GM23338 (cell line): ENCODE results near the gene DDX39B. TPM values are rescaled to one million over a fixed set of nuclear protein-coding genes. Genes with fewer than 3 reads are reported as not detected.

Experiments
- ATAC-seq: fragments of 200-7000 bp; cut with Tn5 transposase; 3 replicates; pipeline ENCODE4 v1.9.1; 2020
- DNase-seq: peaks from one replicate; pipeline ENCODE4 v3.0.0-alpha.2; 2015; ENCODE audit warnings: low spot score
- H2AFZ ChIP-seq: fragments of 200-600 bp; sonication (generic); 2 replicates; pipeline ENCODE4 v1.8.0; 2016; ENCODE audit warnings: antibody characterized with exemption, mild to moderate bottlenecking, moderate library complexity
- H3F3A ChIP-seq: fragments of 200-600 bp; sonication (generic); replicated peaks from 2 replicates; pipeline ENCODE4 v1.8.0; 2017; ENCODE audit warnings: antibody characterized with exemption, mixed run types, low read depth
- H3K27ac ChIP-seq: fragments of 200-600 bp; sonication (generic); 2 replicates; pipeline ENCODE4 v1.6.1; 2016; ENCODE audit warnings: low read depth
- H3K27me3 ChIP-seq: fragments of 200-600 bp; sonication (generic); 2 replicates; pipeline ENCODE4 v1.8.0; 2016; ENCODE audit warnings: mild to moderate bottlenecking, mixed run types, moderate library complexity; ENCODE audit not compliant: insufficient read depth
- H3K36me3 ChIP-seq: fragments of 200-600 bp; sonication (generic); 2 replicates; pipeline ENCODE4 v1.8.0; 2016; ENCODE audit warnings: mild to moderate bottlenecking; ENCODE audit not compliant: insufficient read depth
- H3K4me1 ChIP-seq: fragments of 200-600 bp; sonication (generic); 2 replicates; pipeline ENCODE4 v1.8.0; 2016; ENCODE audit warnings: mild to moderate bottlenecking, moderate library complexity; ENCODE audit not compliant: insufficient read depth
- H3K4me2 ChIP-seq: fragments of 200-600 bp; sonication (generic); 2 replicates; pipeline ENCODE4 v1.7.1; 2017; ENCODE audit warnings: mixed run types
- H3K4me3 ChIP-seq: fragments of 200-600 bp; sonication (generic); 2 replicates; pipeline ENCODE4 v1.6.1; 2016; ENCODE audit warnings: mixed run types
- H3K79me2 ChIP-seq: fragments of 200-600 bp; sonication (generic); replicated peaks from 2 replicates; pipeline ENCODE4 v1.8.0; 2017; ENCODE audit warnings: mild to moderate bottlenecking; ENCODE audit not compliant: insufficient read depth
- H3K9me2 ChIP-seq: fragments of 200-600 bp; sonication (generic); 2 replicates; pipeline ENCODE4 v1.8.0; 2017; ENCODE audit not compliant: insufficient read depth
- H4K20me1 ChIP-seq: fragments of 200-600 bp; sonication (generic); replicated peaks from 2 replicates; pipeline ENCODE4 v1.8.0; 2017; ENCODE audit warnings: mild to moderate bottlenecking; ENCODE audit not compliant: insufficient read depth
- H3K27ac Mint-ChIP-seq: 2 replicates; pipeline ENCODE4 v1.8.0; 2020; ENCODE audit warnings: inconsistent platforms, mild to moderate bottlenecking, moderate library complexity, mixed read lengths
- H3K27me3 Mint-ChIP-seq: 3 replicates; pipeline ENCODE4 v1.8.0; 2022; ENCODE audit warnings: low read depth, mild to moderate bottlenecking, moderate library complexity, mixed read lengths, inconsistent platforms; ENCODE audit not compliant: insufficient read depth, poor library complexity
- H3K36me3 Mint-ChIP-seq: 3 replicates; pipeline ENCODE4 v1.8.0; 2021; ENCODE audit warnings: low read depth, mild to moderate bottlenecking, inconsistent platforms, moderate library complexity, mixed read lengths
- H3K4me1 Mint-ChIP-seq: 3 replicates; pipeline ENCODE4 v1.8.0; 2020; ENCODE audit warnings: mild to moderate bottlenecking, inconsistent platforms, mixed read lengths
- H3K4me3 Mint-ChIP-seq: 3 replicates; pipeline ENCODE4 v1.8.0; 2021; ENCODE audit warnings: moderate library complexity, mild to moderate bottlenecking, inconsistent platforms, mixed read lengths
- H3K9me3 Mint-ChIP-seq: 3 replicates; pipeline ENCODE4 v1.8.0; 2020; ENCODE audit warnings: moderate library complexity, mild to moderate bottlenecking, inconsistent platforms, mixed read lengths
- CREB1 ChIP-seq: fragments of 250-450 bp; sonication (Bioruptor Pico); IDR thresholded peaks from 2 replicates; pipeline ENCODE4 v1.5.0; 2020; ENCODE audit warnings: low read depth, mild to moderate bottlenecking, moderate library complexity
- CTCF ChIP-seq, 2 experiments: fragments of 200-600 bp in 1 of 2; sonication (generic) in 1 of 2; conservative IDR thresholded peaks; 2 replicates each; pipeline versions ENCODE4 v1.5.1 to v1.6.1; 2016 to 2017; ENCODE audit warnings: antibody characterized with exemption in 2 of 2, low read depth in 2 of 2, mild to moderate bottlenecking in 2 of 2, moderate library complexity in 1 of 2
- JUNB ChIP-seq: IDR thresholded peaks from one replicate; pipeline ENCODE4 v1.6.1; 2016; ENCODE audit warnings: antibody characterized with exemption; ENCODE audit not compliant: unreplicated experiment
- NANOG ChIP-seq: IDR thresholded peaks from 2 replicates; pipeline ENCODE4 v1.6.1; 2016; ENCODE audit warnings: antibody characterized with exemption, borderline replicate concordance
- POLR2AphosphoS5 ChIP-seq: IDR thresholded peaks from 2 replicates; pipeline ENCODE4 v1.6.1; 2016; ENCODE audit warnings: antibody characterized with exemption, low read depth
- REST ChIP-seq: IDR thresholded peaks from one replicate; pipeline ENCODE4 v1.6.1; 2018; ENCODE audit warnings: antibody characterized with exemption; ENCODE audit not compliant: unreplicated experiment
- STAT1 ChIP-seq: IDR thresholded peaks from one replicate; pipeline ENCODE4 v1.6.1; 2016; ENCODE audit warnings: antibody characterized with exemption; ENCODE audit not compliant: unreplicated experiment
- ZNF114 ChIP-seq: fragments of 250-450 bp; sonication (Bioruptor Pico); IDR thresholded peaks from 2 replicates; pipeline ENCODE4 v1.5.0; 2020; ENCODE audit warnings: mild to moderate bottlenecking, moderate library complexity
- ZNF331 ChIP-seq: fragments of 250-450 bp; sonication (Bioruptor Pico); IDR thresholded peaks from 2 replicates; pipeline ENCODE4 v1.5.0; 2020; ENCODE audit warnings: low read depth, mild to moderate bottlenecking, moderate library complexity
- polyA plus RNA-seq: library from polyadenylated mRNA; unstranded; fragments of >200 nt; fragmentation: Nextera tagmentation; extraction: Ambion mirVana; gene quantifications from 2 replicates; pipeline ENCODE4 v1.2.1, GENCODE V29; 2016
- total RNA-seq: library from RNA; depleted of rRNA; stranded (reverse); fragments of >200 nt; shearing (Covaris generic); gene quantifications from 2 replicates; pipeline ENCODE4 v1.2.3, GENCODE V29; 2014

Gene DDX39B
- total and polyA plus RNA-seq, 2 experiments from 2014 or later, result 341 to 849 TPM

GRCh38 chr6:31558318-31558625, 16.5 kb upstream of the DDX39B start:
- no peak overlapping the region for H3K27ac ChIP-seq
- H3K9me3 Mint-ChIP-seq, result no peaks in the 10 kb centered on the region; the same call in 2 of the 3 replicates
- no peaks in the 10 kb centered on the region for H4K20me1 ChIP-seq
- no peak overlapping the region for H3K4me3 Mint-ChIP-seq
- TF ChIP-seq ZNF114 (no peak), ZNF331 (CRISPR knock-in tag) (no peak), STAT1 (no peak), CREB1 (CRISPR knock-in tag) (no peak), NANOG (no peak)
- H3K27me3 ChIP-seq, result no peaks in the 10 kb centered on the region
- no peak for ATAC-seq
- no peaks in the 10 kb centered on the region for H3K9me2 ChIP-seq
- no peak overlapping the region for H3K4me3 ChIP-seq
- peaks cover 3% of the 10 kb centered on the region; the same call in 1 of the 2 replicates for H3K4me1 ChIP-seq
- peaks cover 3% of the 10 kb centered on the region for H3K27me3 Mint-ChIP-seq
- H2AFZ ChIP-seq, result no peak overlapping the region
- peaks cover 26% of the 10 kb centered on the region for H3K36me3 Mint-ChIP-seq
- no peak for DNase-seq
- no peak overlapping the region for H3K4me2 ChIP-seq
- no peaks in the 10 kb centered on the region for H3K36me3 ChIP-seq
- H3F3A ChIP-seq, result no peaks in the 10 kb centered on the region
- H3K79me2 ChIP-seq, result no peaks in the 10 kb centered on the region
- peaks cover 18% of the 10 kb centered on the region for H3K4me1 Mint-ChIP-seq
- no peak overlapping the region for H3K27ac Mint-ChIP-seq

- DNase-seq (no peak), ATAC-seq (no peak)
- Histone ChIP-seq H3K27me3 (no peaks in the 10 kb centered on the region), H4K20me1 (no peaks in the 10 kb centered on the region), H3K27ac (no peak overlapping the region), H3K79me2 (no peaks in the 10 kb centered on the region), H2AFZ (no peak overlapping the region), H3K4me2 (no peak overlapping the region), H3K9me2 (no peaks in the 10 kb centered on the region), H3K4me1 (peaks cover 3% of the 10 kb centered on the region; the same call in 1 of the 2 replicates), H3K4me3 (no peak overlapping the region), H3F3A (no peaks in the 10 kb centered on the region), H3K36me3 (no peaks in the 10 kb centered on the region)
- no peak overlapping the region for H3K4me3 Mint-ChIP-seq
- peaks cover 3% of the 10 kb centered on the region for H3K27me3 Mint-ChIP-seq
- no peak overlapping the region for H3K27ac Mint-ChIP-seq
- H3K4me1 Mint-ChIP-seq, result peaks cover 18% of the 10 kb centered on the region
- TF ChIP-seq POLR2AphosphoS5 (no peak), NANOG (no peak), REST (no peak), ZNF114 (no peak), CREB1 (CRISPR knock-in tag) (no peak), CTCF (conservative IDR thresholded peaks at IDR 0.05; ENCODE audit: low read depth in 2 of 2) (no peak), ZNF331 (CRISPR knock-in tag) (no peak), JUNB (no peak)
- peaks cover 27% of the 10 kb centered on the region for H3K36me3 Mint-ChIP-seq
- no peaks in the 10 kb centered on the region; the same call in 2 of the 3 replicates for H3K9me3 Mint-ChIP-seq
Observed at GRCh38 chr6:31557443-31558317, 15.9 kb upstream of the DDX39B start.
